Measurements from ENCODE around the gene ANK3. TPM values are rescaled to one million over a fixed set of nuclear protein-coding genes. Genes with fewer than 3 reads are reported as not detected.

Gene ANK3
- total RNA-seq, 1 donor from 2014 or later: 4.0 TPM

DNA sequence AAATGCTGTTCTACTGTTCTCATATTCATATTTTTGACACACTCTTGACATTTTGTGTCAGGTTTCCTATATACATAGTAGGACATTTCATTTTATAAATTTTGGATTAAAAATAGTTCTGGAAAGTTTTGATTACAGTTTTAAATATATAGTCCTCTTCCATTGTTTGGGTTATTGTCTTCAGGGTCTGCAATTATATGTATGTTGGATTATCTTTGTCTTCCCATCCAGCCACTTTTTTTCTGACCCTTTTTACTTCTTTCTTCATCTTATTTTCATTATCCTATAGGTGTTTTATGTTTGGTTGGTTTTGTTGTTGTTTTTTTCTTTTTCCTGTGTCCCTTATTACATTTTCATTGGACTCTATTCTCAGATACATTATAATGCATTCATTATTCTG is 412.2 kb downstream of the ANK3 start:
- ATAC-seq (ENCODE audit: low read depth) (no peak), DNase-seq (no peak)
- intact Hi-C loops (cut with micrococcal nuclease): no loop called here
- POLR2A ChIA-PET: no interaction called here
- CTCF ChIA-PET: no interaction called here
- TF ChIP-seq CTCF (IDR thresholded peaks at IDR 0.05): no peak
- Mint-ChIP-seq H3K27me3 (no peaks in the 10 kb centered on the region), H3K4me3 (no peak overlapping the region), H3K36me3 (ENCODE audit: low read depth) (peaks cover 4% of the 10 kb centered on the region), H3K27ac (no peak overlapping the region), H3K4me1 (no peaks in the 10 kb centered on the region), H3K9me3 (peaks cover 14% of the 10 kb centered on the region)

DNA sequence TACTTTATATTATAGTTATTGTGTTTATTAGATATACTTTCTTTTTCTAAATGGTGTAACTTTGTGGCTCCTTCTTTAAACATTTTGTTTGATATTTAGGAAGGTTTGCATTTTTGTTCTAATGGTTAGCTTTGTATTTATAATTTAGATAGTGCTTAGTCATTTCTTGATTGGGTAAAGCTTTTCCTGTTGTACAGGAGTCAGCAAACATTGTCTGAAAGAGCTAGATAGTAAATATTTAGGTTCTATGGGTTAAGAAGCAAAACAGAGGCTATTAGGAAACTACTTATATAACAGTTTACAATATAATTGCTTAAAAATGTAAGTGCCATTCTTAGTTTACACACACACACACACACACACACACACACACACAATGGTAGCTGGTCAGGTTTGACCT is 412.8 kb downstream of the ANK3 start:
- no peak overlapping the region for H3K27ac Mint-ChIP-seq
- TF ChIP-seq CTCF (IDR thresholded peaks at IDR 0.05): no peak
- no peaks in the 10 kb centered on the region for H3K27me3 Mint-ChIP-seq
- no peaks in the 10 kb centered on the region for H3K4me1 Mint-ChIP-seq
- H3K36me3 Mint-ChIP-seq (ENCODE audit: low read depth): peaks cover 4% of the 10 kb centered on the region
- H3K4me3 Mint-ChIP-seq: no peak overlapping the region
- DNase-seq: no peak
- peaks cover 14% of the 10 kb centered on the region for H3K9me3 Mint-ChIP-seq
- ATAC-seq (ENCODE audit: low read depth): no peak
- ChIA-PET POLR2A (no interaction called here), CTCF (no interaction called here)
- intact Hi-C loops (cut with micrococcal nuclease): no loop called here

Measured in activated B cell treated with CpG ODN at 0.5 μM for 24 hours (primary cell).